ENCODE results near the gene AIRE.

The AIRE gene

GRCh38 chr21:44306936-44307704 is 21.4 kb downstream of the AIRE start:
- no peak for DNase-seq

GRCh38 chr21:44310628-44311507 is 25.2 kb downstream of the AIRE start:
- no peak for DNase-seq

- DNase-seq: no peak
Measured at GRCh38 chr21:44312089-44312488, 26.4 kb downstream of the AIRE start.

GRCh38 chr21:44312716-44313115 is 27.0 kb downstream of the AIRE start:
- no peak for DNase-seq

- DNase-seq: no peak
Measured at GRCh38 chr21:44313451-44313850, 27.8 kb downstream of the AIRE start.

GRCh38 chr21:44314128-44314527 is 28.5 kb downstream of the AIRE start:
- no peak for DNase-seq

GRCh38 chr21:44314561-44314960 is 28.9 kb downstream of the AIRE start:
- no peak for DNase-seq

GRCh38 chr21:44315691-44316203 is 30.1 kb downstream of the AIRE start:
- no peak for DNase-seq

- DNase-seq: no peak
Measured at GRCh38 chr21:44316277-44316900, 30.7 kb downstream of the AIRE start.

GRCh38 chr21:44317241-44317782 is 31.6 kb downstream of the AIRE start:
- no peak for DNase-seq

GRCh38 chr21:44317871-44318270 is 32.2 kb downstream of the AIRE start:
- no peak for DNase-seq

GRCh38 chr21:44318489-44319285 is 33.0 kb downstream of the AIRE start:
- no peak for DNase-seq

- DNase-seq: no peak
Measured at GRCh38 chr21:44319407-44320065, 33.9 kb downstream of the AIRE start.

GRCh38 chr21:44320847-44321246 is 35.2 kb downstream of the AIRE start:
- no peak for DNase-seq

- no peak for DNase-seq
Measured at GRCh38 chr21:44321846-44322450, 36.3 kb downstream of the AIRE start.

- DNase-seq: no peak
Measured at GRCh38 chr21:44322621-44323325, 37.1 kb downstream of the AIRE start.

GRCh38 chr21:44323591-44323990 is 37.9 kb downstream of the AIRE start:
- no peak for DNase-seq

GRCh38 chr21:44324106-44324853 is 38.6 kb downstream of the AIRE start:
- DNase-seq: no peak

GRCh38 chr21:44324854-44325107 is 39.1 kb downstream of the AIRE start:
- no peak for DNase-seq

Data from NCI-H510A treated with DMSO at 0.1 percent for 48 hours (cell line).